Loucy (cell line): Measurements from ENCODE around the gene MBOAT7.

Experiments used
- EZH2phosphoT487 ChIP-seq: fragments of 200-600 bp; IDR thresholded peaks from 2 replicates; pipeline ENCODE4 v1.6.1; 2018; ENCODE audit warnings: antibody characterized with exemption, mild to moderate bottlenecking, moderate library complexity, borderline replicate concordance
- TF ChIP-seq, protein P1 (sequence below): fragments of 200-600 bp; sonication (generic); conservative IDR thresholded peaks from 2 replicates; pipeline ENCODE4 v1.5.1; 2014; ENCODE audit warnings: mild to moderate bottlenecking, antibody characterized with exemption, low read length

- TF ChIP-seq, protein P1, sequence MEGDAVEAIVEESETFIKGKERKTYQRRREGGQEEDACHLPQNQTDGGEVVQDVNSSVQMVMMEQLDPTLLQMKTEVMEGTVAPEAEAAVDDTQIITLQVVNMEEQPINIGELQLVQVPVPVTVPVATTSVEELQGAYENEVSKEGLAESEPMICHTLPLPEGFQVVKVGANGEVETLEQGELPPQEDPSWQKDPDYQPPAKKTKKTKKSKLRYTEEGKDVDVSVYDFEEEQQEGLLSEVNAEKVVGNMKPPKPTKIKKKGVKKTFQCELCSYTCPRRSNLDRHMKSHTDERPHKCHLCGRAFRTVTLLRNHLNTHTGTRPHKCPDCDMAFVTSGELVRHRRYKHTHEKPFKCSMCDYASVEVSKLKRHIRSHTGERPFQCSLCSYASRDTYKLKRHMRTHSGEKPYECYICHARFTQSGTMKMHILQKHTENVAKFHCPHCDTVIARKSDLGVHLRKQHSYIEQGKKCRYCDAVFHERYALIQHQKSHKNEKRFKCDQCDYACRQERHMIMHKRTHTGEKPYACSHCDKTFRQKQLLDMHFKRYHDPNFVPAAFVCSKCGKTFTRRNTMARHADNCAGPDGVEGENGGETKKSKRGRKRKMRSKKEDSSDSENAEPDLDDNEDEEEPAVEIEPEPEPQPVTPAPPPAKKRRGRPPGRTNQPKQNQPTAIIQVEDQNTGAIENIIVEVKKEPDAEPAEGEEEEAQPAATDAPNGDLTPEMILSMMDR, result 0 out of 2 replicates have a peak, but pooled peaks have one; percentile 11
- no peak for TF ChIP-seq EZH2phosphoT487
Measured at GRCh38 chr19:54172471-54173358, 16.7 kb downstream of the MBOAT7 start, which contains the start of gene TMC4.
